Cardiac septum (tissue), 1 donor: ENCODE data around the gene MPPED2. TPM values are rescaled to one million over a fixed set of nuclear protein-coding genes. Genes with fewer than 3 reads are reported as not detected.

Experiments used
- DNase-seq: peaks from one replicate; pipeline ENCODE4 v3.0.0-alpha.2; 2020; ENCODE audit warnings: low spot score
- intact Hi-C: fragments of 100-400 bp; cut with DNase I; formaldehyde crosslinking; loops from one replicate; pipeline ENCODE4 v1.14.0; 2022
- total RNA-seq: library from RNA; stranded (reverse); fragmentation: NEBNext Ultra II Directional; extraction: Animal tissue kit (Norgen Biotek cat#: 25700); gene quantifications from one replicate; pipeline ENCODE4 v1.2.1, GENCODE V29; 2021
- donor health status: DM: no; HTN: no; CAD: no.

The MPPED2 gene
- total RNA-seq, 1 donor from 2014 or later = 8.2 TPM

- intact Hi-C loops = no loop called here
- DNase-seq = no peak
Measured at GRCh38 chr11:30432716-30433115, 153.4 kb downstream of the MPPED2 start.

GRCh38 chr11:30432178-30432577, 154.0 kb downstream of the MPPED2 start:
- intact Hi-C loops = no loop called here
- DNase-seq = no peak

- intact Hi-C loops = no loop called here
- DNase-seq = no peak
Measured at GRCh38 chr11:30431127-30431814, 154.9 kb downstream of the MPPED2 start.

- intact Hi-C loops = no loop called here
- DNase-seq = no peak
Measured at GRCh38 chr11:30429550-30429949, 156.6 kb downstream of the MPPED2 start.

- intact Hi-C loops = no loop called here
- DNase-seq = no peak
Measured at GRCh38 chr11:30426781-30427180, 159.4 kb downstream of the MPPED2 start.

- DNase-seq = no peak
- intact Hi-C loops = no loop called here
Measured at GRCh38 chr11:30424844-30425243, 161.3 kb downstream of the MPPED2 start.

- intact Hi-C loops = no loop called here
- no peak for DNase-seq
Measured at GRCh38 chr11:30424321-30424720, 161.8 kb downstream of the MPPED2 start.

- DNase-seq = no peak
- intact Hi-C loops = no loop called here
Measured at GRCh38 chr11:30423886-30424285, 162.3 kb downstream of the MPPED2 start.

- DNase-seq = no peak
- intact Hi-C loops = no loop called here
Measured at GRCh38 chr11:30423279-30423648, 162.9 kb downstream of the MPPED2 start.

- intact Hi-C loops = no loop called here
- DNase-seq = no peak
Measured at GRCh38 chr11:30422447-30423278, 163.5 kb downstream of the MPPED2 start.

GRCh38 chr11:30420233-30420787, 165.8 kb downstream of the MPPED2 start:
- intact Hi-C loops = no loop called here
- DNase-seq = no peak

GRCh38 chr11:30414806-30415205, 171.3 kb downstream of the MPPED2 start:
- intact Hi-C loops = no loop called here
- no peak for DNase-seq

- intact Hi-C loops = no loop called here
Measured at GRCh38 chr11:30414244-30414643, 171.9 kb downstream of the MPPED2 start.

GRCh38 chr11:30412509-30412908, 173.6 kb downstream of the MPPED2 start:
- no peak for DNase-seq
- intact Hi-C loops = no loop called here

More at GRCh38 chr11:30414244-30414643, 171.9 kb downstream of the MPPED2 start:
- no peak for DNase-seq

- intact Hi-C loops = no loop called here
- DNase-seq = no peak
Measured at GRCh38 chr11:30411383-30411782, 174.8 kb downstream of the MPPED2 start.

- intact Hi-C loops = no loop called here
Measured at GRCh38 chr11:30406978-30407762, 179.0 kb downstream of the MPPED2 start.

GRCh38 chr11:30405385-30405784, 180.8 kb downstream of the MPPED2 start:
- intact Hi-C loops = no loop called here
- DNase-seq = no peak

More at GRCh38 chr11:30406978-30407762, 179.0 kb downstream of the MPPED2 start:
- DNase-seq = no peak

GRCh38 chr11:30404136-30404535, 182.0 kb downstream of the MPPED2 start:
- no peak for DNase-seq
- intact Hi-C loops = no loop called here

GRCh38 chr11:30395751-30396150, 190.4 kb downstream of the MPPED2 start:
- intact Hi-C loops = no loop called here
- DNase-seq = no peak

- DNase-seq = no peak
- intact Hi-C loops = no loop called here
Measured at GRCh38 chr11:30393012-30393411, 193.1 kb downstream of the MPPED2 start.
